Measurements from ENCODE around the gene ALAS1.
"Not testable (repeated sequence)": the region's sequence is repeated elsewhere in the genome, so short reads cannot be mapped to it uniquely, and the experiment has no call there.

Gene ALAS1

GRCh38 chr3:52159503-52159902, 38.5 kb upstream of the ALAS1 start:
- DNase-seq (ENCODE audit: insufficient read length, low spot score): no peak
- no peak for FAIRE-seq
- no peak for TF ChIP-seq SPI1 (IDR thresholded peaks at IDR 0.05; ENCODE audit: low read depth, low read length)
- no peak for TF ChIP-seq POLR2A (IDR thresholded peaks at IDR 0.05; ENCODE audit: low read depth, low read length)
- TF ChIP-seq TAF1 (IDR thresholded peaks at IDR 0.05; ENCODE audit: low read depth, low read length): no peak
- no peak for TF ChIP-seq POU2F2 (IDR thresholded peaks at IDR 0.05; ENCODE audit: low read depth, low read length)
- no peak for TF ChIP-seq PAX5 (IDR thresholded peaks at IDR 0.05; ENCODE audit: insufficient read depth, low read length, severe bottlenecking)
- no peak for TF ChIP-seq POLR2AphosphoS5 (IDR thresholded peaks at IDR 0.05; ENCODE audit: low read depth, low read length)

GRCh38 chr3:52162250-52162872, 35.6 kb upstream of the ALAS1 start:
- DNase-seq (ENCODE audit: insufficient read length, low spot score): no peak
- TF ChIP-seq POU2F2 (IDR thresholded peaks at IDR 0.05; ENCODE audit: low read depth, low read length) (no peak), TAF1 (IDR thresholded peaks at IDR 0.05; ENCODE audit: low read depth, low read length) (no peak), SPI1 (IDR thresholded peaks at IDR 0.05; ENCODE audit: low read depth, low read length) (no peak), POLR2AphosphoS5 (IDR thresholded peaks at IDR 0.05; ENCODE audit: low read depth, low read length) (no peak), POLR2A (IDR thresholded peaks at IDR 0.05; ENCODE audit: low read depth, low read length) (no peak), PAX5 (IDR thresholded peaks at IDR 0.05; ENCODE audit: insufficient read depth, low read length, severe bottlenecking) (no peak)
- FAIRE-seq: no peak

GRCh38 chr3:52167240-52167639, 30.7 kb upstream of the ALAS1 start:
- TF ChIP-seq PAX5 (IDR thresholded peaks at IDR 0.05; ENCODE audit: insufficient read depth, low read length, severe bottlenecking): no peak
- FAIRE-seq (no peak), DNase-seq (ENCODE audit: insufficient read length, low spot score) (no peak)

- DNase-seq (ENCODE audit: insufficient read length, low spot score); FAIRE-seq: not testable (repeated sequence)
These were observed 27.7 kb upstream of the ALAS1 start for GRCh38 chr3:52170217-52170616.

- no peak for TF ChIP-seq POU2F2 (IDR thresholded peaks at IDR 0.05; ENCODE audit: low read depth, low read length)
- no peak for TF ChIP-seq TAF1 (IDR thresholded peaks at IDR 0.05; ENCODE audit: low read depth, low read length)
- TF ChIP-seq POLR2A (IDR thresholded peaks at IDR 0.05; ENCODE audit: low read depth, low read length): no peak
- TF ChIP-seq SPI1 (IDR thresholded peaks at IDR 0.05; ENCODE audit: low read depth, low read length): no peak
- no peak for TF ChIP-seq POLR2AphosphoS5 (IDR thresholded peaks at IDR 0.05; ENCODE audit: low read depth, low read length)
- no peak for TF ChIP-seq PAX5 (IDR thresholded peaks at IDR 0.05; ENCODE audit: insufficient read depth, low read length, severe bottlenecking)
- DNase-seq (ENCODE audit: insufficient read length, low spot score) (no peak), FAIRE-seq (no peak)
These were observed 26.3 kb upstream of the ALAS1 start for GRCh38 chr3:52171514-52172261.

GRCh38 chr3:52172262-52172757, 25.6 kb upstream of the ALAS1 start:
- TF ChIP-seq PAX5 (IDR thresholded peaks at IDR 0.05; ENCODE audit: insufficient read depth, low read length, severe bottlenecking) (no peak), POU2F2 (IDR thresholded peaks at IDR 0.05; ENCODE audit: low read depth, low read length) (no peak), POLR2A (IDR thresholded peaks at IDR 0.05; ENCODE audit: low read depth, low read length) (no peak), TAF1 (IDR thresholded peaks at IDR 0.05; ENCODE audit: low read depth, low read length) (no peak), POLR2AphosphoS5 (IDR thresholded peaks at IDR 0.05; ENCODE audit: low read depth, low read length) (no peak), SPI1 (IDR thresholded peaks at IDR 0.05; ENCODE audit: low read depth, low read length) (no peak)
- DNase-seq (ENCODE audit: insufficient read length, low spot score) (no peak), FAIRE-seq (no peak)

GRCh38 chr3:52173101-52173500, 24.9 kb upstream of the ALAS1 start:
- TF ChIP-seq POLR2AphosphoS5 (IDR thresholded peaks at IDR 0.05; ENCODE audit: low read depth, low read length): no peak
- TF ChIP-seq TAF1 (IDR thresholded peaks at IDR 0.05; ENCODE audit: low read depth, low read length): no peak
- no peak for TF ChIP-seq POU2F2 (IDR thresholded peaks at IDR 0.05; ENCODE audit: low read depth, low read length)
- no peak for TF ChIP-seq PAX5 (IDR thresholded peaks at IDR 0.05; ENCODE audit: insufficient read depth, low read length, severe bottlenecking)
- no peak for TF ChIP-seq SPI1 (IDR thresholded peaks at IDR 0.05; ENCODE audit: low read depth, low read length)
- no peak for TF ChIP-seq POLR2A (IDR thresholded peaks at IDR 0.05; ENCODE audit: low read depth, low read length)
- DNase-seq (ENCODE audit: insufficient read length, low spot score): no peak
- FAIRE-seq: no peak

- DNase-seq (ENCODE audit: insufficient read length, low spot score): no peak
- TF ChIP-seq TAF1 (IDR thresholded peaks at IDR 0.05; ENCODE audit: low read depth, low read length) (no peak), SPI1 (IDR thresholded peaks at IDR 0.05; ENCODE audit: low read depth, low read length) (no peak), POU2F2 (IDR thresholded peaks at IDR 0.05; ENCODE audit: low read depth, low read length) (no peak), PAX5 (IDR thresholded peaks at IDR 0.05; ENCODE audit: insufficient read depth, low read length, severe bottlenecking) (no peak), POLR2AphosphoS5 (IDR thresholded peaks at IDR 0.05; ENCODE audit: low read depth, low read length) (no peak), POLR2A (IDR thresholded peaks at IDR 0.05; ENCODE audit: low read depth, low read length) (no peak)
These were observed 23.1 kb upstream of the ALAS1 start for GRCh38 chr3:52174896-52175295.

GRCh38 chr3:52175416-52176179, 22.4 kb upstream of the ALAS1 start:
- no peak for FAIRE-seq
- no peak for TF ChIP-seq TAF1 (IDR thresholded peaks at IDR 0.05; ENCODE audit: low read depth, low read length)
- TF ChIP-seq PAX5 (IDR thresholded peaks at IDR 0.05; ENCODE audit: insufficient read depth, low read length, severe bottlenecking): no peak
- no peak for TF ChIP-seq POU2F2 (IDR thresholded peaks at IDR 0.05; ENCODE audit: low read depth, low read length)
- no peak for TF ChIP-seq POLR2AphosphoS5 (IDR thresholded peaks at IDR 0.05; ENCODE audit: low read depth, low read length)
- TF ChIP-seq POLR2A (IDR thresholded peaks at IDR 0.05; ENCODE audit: low read depth, low read length): no peak
- TF ChIP-seq SPI1 (IDR thresholded peaks at IDR 0.05; ENCODE audit: low read depth, low read length): no peak

More at GRCh38 chr3:52174896-52175295, 23.1 kb upstream of the ALAS1 start:
- no peak for FAIRE-seq

More at GRCh38 chr3:52175416-52176179, 22.4 kb upstream of the ALAS1 start:
- DNase-seq (ENCODE audit: insufficient read length, low spot score): no peak
